ENCODE data around the gene TTPAL.

TTPAL gene

DNA sequence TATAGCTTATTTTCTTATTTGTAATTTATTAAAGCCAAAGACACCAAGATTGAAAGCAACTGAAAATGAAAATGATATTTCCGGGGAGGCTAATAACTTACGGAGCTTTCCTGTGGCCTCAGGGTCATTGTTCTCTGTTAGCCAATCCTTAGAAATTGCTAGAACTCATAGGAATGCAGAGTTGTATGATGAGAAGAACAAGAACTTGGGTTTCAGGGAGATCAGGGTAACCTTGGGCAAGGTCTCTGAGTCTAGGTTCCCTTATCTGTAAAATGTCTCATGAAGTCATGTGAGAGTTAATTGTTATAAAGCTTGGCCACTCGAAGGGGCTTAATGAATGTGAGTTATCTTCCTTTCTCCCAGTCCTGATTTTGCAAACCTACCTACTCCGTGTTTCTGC, 66.3 kb downstream of the TTPAL start:
- DNase-seq (ENCODE audit: extremely low read depth, low read depth), result no peak
- TF ChIP-seq, protein P1, sequence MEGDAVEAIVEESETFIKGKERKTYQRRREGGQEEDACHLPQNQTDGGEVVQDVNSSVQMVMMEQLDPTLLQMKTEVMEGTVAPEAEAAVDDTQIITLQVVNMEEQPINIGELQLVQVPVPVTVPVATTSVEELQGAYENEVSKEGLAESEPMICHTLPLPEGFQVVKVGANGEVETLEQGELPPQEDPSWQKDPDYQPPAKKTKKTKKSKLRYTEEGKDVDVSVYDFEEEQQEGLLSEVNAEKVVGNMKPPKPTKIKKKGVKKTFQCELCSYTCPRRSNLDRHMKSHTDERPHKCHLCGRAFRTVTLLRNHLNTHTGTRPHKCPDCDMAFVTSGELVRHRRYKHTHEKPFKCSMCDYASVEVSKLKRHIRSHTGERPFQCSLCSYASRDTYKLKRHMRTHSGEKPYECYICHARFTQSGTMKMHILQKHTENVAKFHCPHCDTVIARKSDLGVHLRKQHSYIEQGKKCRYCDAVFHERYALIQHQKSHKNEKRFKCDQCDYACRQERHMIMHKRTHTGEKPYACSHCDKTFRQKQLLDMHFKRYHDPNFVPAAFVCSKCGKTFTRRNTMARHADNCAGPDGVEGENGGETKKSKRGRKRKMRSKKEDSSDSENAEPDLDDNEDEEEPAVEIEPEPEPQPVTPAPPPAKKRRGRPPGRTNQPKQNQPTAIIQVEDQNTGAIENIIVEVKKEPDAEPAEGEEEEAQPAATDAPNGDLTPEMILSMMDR (IDR thresholded peaks at IDR 0.05; ENCODE audit: low read depth, low read length), result no peak

DNA sequence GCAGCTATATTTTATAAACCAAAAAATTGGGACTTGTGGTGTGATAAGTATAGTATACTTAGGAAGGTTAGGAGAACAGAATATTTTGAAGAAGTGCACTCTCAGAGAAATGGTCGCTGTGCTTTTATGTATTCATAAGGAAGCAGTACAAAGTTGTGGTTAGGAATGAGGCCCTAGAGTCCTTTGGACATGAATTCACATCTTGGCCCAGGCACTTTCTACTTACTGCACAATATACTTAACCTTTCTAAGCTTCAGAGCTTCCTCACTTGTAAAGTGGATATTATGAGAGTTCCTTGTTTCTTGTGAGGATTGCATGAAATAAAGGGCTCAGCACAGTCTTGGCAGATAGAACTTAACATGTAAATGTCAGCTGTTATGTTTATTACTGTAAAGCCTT, 67.2 kb downstream of the TTPAL start:
- TF ChIP-seq, protein P1 (IDR thresholded peaks at IDR 0.05; ENCODE audit: low read depth, low read length), result no peak
- DNase-seq (ENCODE audit: extremely low read depth, low read depth), result no peak

DNA sequence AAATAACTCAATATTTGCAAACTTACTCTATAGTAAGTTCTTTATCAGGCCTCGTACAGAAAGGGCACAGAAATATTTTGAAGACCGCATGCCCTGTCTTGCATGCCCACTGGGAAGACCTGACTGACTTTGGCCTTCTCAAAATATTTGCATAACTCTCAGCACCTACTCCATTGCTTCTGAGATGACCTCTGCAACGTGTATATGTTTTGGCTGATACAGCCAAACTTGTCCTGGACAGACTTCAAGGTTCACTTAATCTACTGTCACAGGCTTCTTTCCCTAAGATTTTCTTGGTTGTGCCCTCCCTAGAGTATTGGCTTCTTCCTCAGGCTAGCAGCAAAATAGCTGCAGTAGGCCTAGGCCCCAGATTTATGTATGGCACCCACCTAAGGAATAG, 67.7 kb downstream of the TTPAL start:
- DNase-seq (ENCODE audit: extremely low read depth, low read depth), result no peak
- TF ChIP-seq, protein P1 (IDR thresholded peaks at IDR 0.05; ENCODE audit: low read depth, low read length), result no peak

Measured in AG09319 (cell line).